Caco-2 (cell line): ENCODE data around the gene EDEM2. TPM values are rescaled to one million over a fixed set of nuclear protein-coding genes. Genes with fewer than 3 reads are reported as not detected.
"Not testable (repeated sequence)": the region's sequence is repeated elsewhere in the genome, so short reads cannot be mapped to it uniquely, and the experiment has no call there.

Experiments used
- BruUV-seq: library from RNA; stranded (reverse); fragments of 400-500 nt; replicated peaks from 2 replicates; lab custom pipeline; 2021; lab: Mats Ljungman, UMichigan
- CTCF ChIA-PET: fragments of 300-600 bp; sonication (Branson Sonifier 250); formaldehyde crosslinking; loops from one replicate; lab custom pipeline; 2022; ENCODE audit warnings: antibody characterized with exemption; lab: Charles Lee
- POLR2A ChIA-PET: fragments of 300-600 bp; sonication (Branson Sonifier 250); formaldehyde crosslinking; loops from one replicate; lab custom pipeline; 2022; ENCODE audit warnings: antibody characterized with exemption; lab: Charles Lee
- DNase-seq, 2 experiments: peaks; one replicate each; pipeline versions ENCODE4 v3.0.0 to v3.0.0-alpha.2; 2020 to 2022
- H3K27me3 ChIP-seq: replicated peaks from 2 replicates; pipeline ENCODE4 v1.6.0; 2011; ENCODE audit warnings: low read length; ENCODE audit not compliant: control insufficient read depth, insufficient read depth
- H3K36me3 ChIP-seq: 2 replicates; pipeline ENCODE4 v1.5.1; 2011; ENCODE audit warnings: low read length; ENCODE audit not compliant: control insufficient read depth, insufficient read depth
- H3K4me1 ChIP-seq: fragments of 250-450 bp; sonication (Bioruptor Pico); 2 replicates; pipeline ENCODE4 v1.5.1; 2020; ENCODE audit warnings: mild to moderate bottlenecking
- H3K4me3 ChIP-seq: 2 replicates; pipeline ENCODE4 v1.5.1; 2011; ENCODE audit warnings: low read depth, mild to moderate bottlenecking, control low read depth, low read length
- H3K9me3 ChIP-seq: fragments of 250-450 bp; sonication (Bioruptor Pico); 2 replicates; pipeline ENCODE4 v1.5.1; 2020; ENCODE audit warnings: mild to moderate bottlenecking, moderate library complexity
- H3K27ac Mint-ChIP-seq: one replicate; pipeline ENCODE4 v1.8.0; 2022; ENCODE audit warnings: mixed read lengths; ENCODE audit not compliant: unreplicated experiment
- H3K27me3 Mint-ChIP-seq: one replicate; pipeline ENCODE4 v1.8.0; 2022; ENCODE audit warnings: mixed read lengths; ENCODE audit not compliant: insufficient read depth, unreplicated experiment
- H3K36me3 Mint-ChIP-seq: one replicate; pipeline ENCODE4 v1.8.0; 2022; ENCODE audit warnings: mild to moderate bottlenecking, mixed read lengths; ENCODE audit not compliant: insufficient read depth, unreplicated experiment
- H3K4me1 Mint-ChIP-seq: one replicate; pipeline ENCODE4 v1.8.0; 2022; ENCODE audit warnings: low read depth, mixed read lengths; ENCODE audit not compliant: unreplicated experiment
- H3K4me3 Mint-ChIP-seq: one replicate; pipeline ENCODE4 v1.8.0; 2022; ENCODE audit warnings: mild to moderate bottlenecking, moderate library complexity, mixed read lengths; ENCODE audit not compliant: unreplicated experiment
- H3K9me3 Mint-ChIP-seq: one replicate; pipeline ENCODE4 v1.8.0; 2022; ENCODE audit warnings: mixed read lengths; ENCODE audit not compliant: unreplicated experiment
- CTCF ChIP-seq, 2 experiments: fragments of 200-600 bp in 1 of 2; IDR thresholded peaks; 1 replicate in 1 of 2; 2 replicates in 1 of 2; pipeline versions ENCODE4 v1.5.1 to v1.8.0; 2011 to 2022; ENCODE audit warnings: antibody characterized with exemption in 1 of 2, control low read depth in 1 of 2, inconsistent platforms in 1 of 2, low read depth in 1 of 2, low read length in 1 of 2, mild to moderate bottlenecking in 1 of 2, moderate library complexity in 1 of 2; ENCODE audit not compliant: insufficient read depth in 1 of 2, severe bottlenecking in 1 of 2, unreplicated experiment in 1 of 2
- intact Hi-C: fragments of 100-400 bp; cut with micrococcal nuclease; formaldehyde crosslinking; loops from one replicate; pipeline ENCODE4 v1.10.0; 2022; ENCODE audit not compliant: unreplicated experiment
- total RNA-seq: library from RNA; stranded (reverse); gene quantifications from 2 replicates; pipeline ENCODE4 v1.2.3, GENCODE V29; 2022

Gene EDEM2
- total RNA-seq, 1 experiment from 2014 or later: 41.2 TPM

- Mint-ChIP-seq H3K4me1 (peaks cover 40% of the 10 kb centered on the region), H3K9me3 (peaks cover 37% of the 10 kb centered on the region), H3K4me3 (peak overlapping the region; percentile 11), H3K27me3 (no peaks in the 10 kb centered on the region), H3K36me3 (peaks cover 5% of the 10 kb centered on the region), H3K27ac (peak overlapping the region; percentile 43)
- no TSS peak for BruUV-seq
- Histone ChIP-seq H3K27me3 (no peaks in the 10 kb centered on the region), H3K4me1 (peaks cover 49% of the 10 kb centered on the region), H3K36me3 (no peaks in the 10 kb centered on the region), H3K9me3 (peaks cover 13% of the 10 kb centered on the region; the same call in 1 of the 2 replicates), H3K4me3 (no peak overlapping the region)
- ChIA-PET POLR2A (interaction anchor here (0.6 to 1.0 kb wide), 4 partner anchors 13 to 304 kb away, joined by 3 to 7 read pairs (median 4); no protein-coding TSS in a partner anchor), CTCF (interaction anchor here (0.5 to 2.2 kb wide), 5 partner anchors 20 to 156 kb away, joined by 3 to 19 read pairs (median 4); partner anchors contain the start of gene EDEM2)
- intact Hi-C loops: loop anchor here (1.0 kb wide), 3 partner anchors 13 to 40 kb away; partner anchors contain the start of gene EDEM2
- TF ChIP-seq CTCF (IDR thresholded peaks at IDR 0.05; ENCODE audit: insufficient read depth in 1 of 2, low read depth in 1 of 2, low read length in 1 of 2, severe bottlenecking in 1 of 2, unreplicated experiment in 1 of 2): no peak
- DNase-seq: peak in 1 of 2 experiments; percentile 44
These were observed 40.6 kb upstream of the EDEM2 start for GRCh38 chr20:35187584-35188190.

- peaks cover 40% of the 10 kb centered on the region for H3K4me1 ChIP-seq
- not testable (repeated sequence) for BruUV-seq, DNase-seq, H3K4me3 ChIP-seq, H3K27me3 Mint-ChIP-seq, H3K36me3 Mint-ChIP-seq, H3K27me3 ChIP-seq, H3K36me3 ChIP-seq
- CTCF ChIA-PET: interaction anchor here (0.6 to 2.2 kb wide), 3 partner anchors 38 to 76 kb away, joined by 5 to 19 read pairs (median 6); partner anchors contain the start of gene EDEM2
- intact Hi-C loops: loop anchor here (1.0 kb wide), 3 partner anchors 12 to 39 kb away; partner anchors contain the start of gene EDEM2
- H3K9me3 Mint-ChIP-seq: peaks cover 37% of the 10 kb centered on the region
- peak overlapping the region; percentile 43 for H3K27ac Mint-ChIP-seq
- peaks cover 13% of the 10 kb centered on the region; the same call in 1 of the 2 replicates for H3K9me3 ChIP-seq
- peaks cover 31% of the 10 kb centered on the region for H3K4me1 Mint-ChIP-seq
- H3K4me3 Mint-ChIP-seq: peak overlapping the region; percentile 11
- POLR2A ChIA-PET: interaction anchor here (1.0 kb wide), 1 partner anchor 76 kb away, joined by 7 read pairs; no protein-coding TSS in a partner anchor
These were observed 39.7 kb upstream of the EDEM2 start for GRCh38 chr20:35186691-35187289.

GRCh38 chr20:35181731-35182130 is 34.6 kb upstream of the EDEM2 start:
- CTCF ChIA-PET: interaction anchor here (1.0 kb wide), 1 partner anchor 37 kb away, joined by 4 read pairs; no protein-coding TSS in a partner anchor

More at GRCh38 chr20:35181731-35182130, 34.6 kb upstream of the EDEM2 start:
- Histone ChIP-seq H3K9me3 (no peaks in the 10 kb centered on the region; the same call in 1 of the 2 replicates), H3K4me1 (peaks cover 18% of the 10 kb centered on the region), H3K36me3 (no peaks in the 10 kb centered on the region), H3K27me3 (no peaks in the 10 kb centered on the region), H3K4me3 (no peak overlapping the region)
- intact Hi-C loops: no loop called here
- no peaks in the 10 kb centered on the region for H3K27me3 Mint-ChIP-seq
- TF ChIP-seq CTCF (IDR thresholded peaks at IDR 0.05; ENCODE audit: insufficient read depth in 1 of 2, low read depth in 1 of 2, low read length in 1 of 2, severe bottlenecking in 1 of 2, unreplicated experiment in 1 of 2): no peak
- H3K9me3 Mint-ChIP-seq: peaks cover 20% of the 10 kb centered on the region
- POLR2A ChIA-PET: no interaction called here
- H3K27ac Mint-ChIP-seq: no peak overlapping the region
- peaks cover 22% of the 10 kb centered on the region for H3K4me1 Mint-ChIP-seq
- no peak overlapping the region for H3K4me3 Mint-ChIP-seq
- BruUV-seq: no TSS peak
- DNase-seq: no peak
- H3K36me3 Mint-ChIP-seq: no peaks in the 10 kb centered on the region
